ENCODE data around the gene FSD1L.

The FSD1L gene

DNA sequence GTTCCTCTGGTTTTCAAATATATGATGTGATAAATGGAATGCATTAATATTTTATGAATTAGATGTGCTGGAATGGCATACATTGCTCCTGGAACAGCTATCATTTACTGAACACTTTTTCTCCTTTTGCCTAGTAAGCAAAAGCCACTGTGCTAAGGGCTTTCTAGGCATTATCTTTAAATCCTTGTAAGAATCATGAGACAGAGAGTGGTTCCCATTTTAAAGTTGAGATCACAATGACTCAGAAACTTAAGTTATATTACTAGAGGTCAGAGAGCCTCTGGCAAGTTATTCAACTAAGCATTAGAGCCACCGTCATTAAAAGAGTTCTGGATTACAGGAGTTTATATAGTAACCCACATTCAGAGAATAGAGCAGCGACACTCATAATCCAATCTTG lies 26.7 kb upstream of the FSD1L start:
- TF ChIP-seq GATA2 (IDR thresholded peaks at IDR 0.05; ENCODE audit: low read depth, low read length) = no peak
- no peak for TF ChIP-seq GATA3 (IDR thresholded peaks at IDR 0.05; ENCODE audit: low read depth, low read length)

DNA sequence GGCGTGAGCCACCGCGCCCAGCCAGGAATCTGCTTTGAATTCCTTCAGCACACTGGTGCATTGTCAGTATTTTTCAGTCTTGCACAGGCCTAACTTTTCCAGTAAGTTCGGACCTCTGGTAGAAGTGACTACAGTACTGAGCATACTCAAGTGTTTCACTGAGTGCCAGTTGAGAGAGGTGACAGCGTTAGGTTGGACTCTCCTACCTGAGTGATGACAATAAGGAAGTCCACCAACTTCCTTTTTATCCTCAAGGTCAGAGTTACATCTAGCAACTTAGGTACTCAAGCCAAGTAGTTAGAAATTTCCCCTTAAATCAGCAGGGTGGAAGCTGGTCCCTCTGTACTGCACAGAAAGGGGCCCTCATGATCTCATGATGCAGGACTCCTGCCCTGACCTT lies 26.0 kb upstream of the FSD1L start:
- TF ChIP-seq GATA2 (IDR thresholded peaks at IDR 0.05; ENCODE audit: low read depth, low read length) = no peak
- no peak for TF ChIP-seq GATA3 (IDR thresholded peaks at IDR 0.05; ENCODE audit: low read depth, low read length)

- TF ChIP-seq GATA3 (IDR thresholded peaks at IDR 0.05; ENCODE audit: low read depth, low read length) (no peak), GATA2 (IDR thresholded peaks at IDR 0.05; ENCODE audit: low read depth, low read length) (no peak)
Measured at GRCh38 chr9:105425816-105426433, 21.9 kb upstream of the FSD1L start.

DNA sequence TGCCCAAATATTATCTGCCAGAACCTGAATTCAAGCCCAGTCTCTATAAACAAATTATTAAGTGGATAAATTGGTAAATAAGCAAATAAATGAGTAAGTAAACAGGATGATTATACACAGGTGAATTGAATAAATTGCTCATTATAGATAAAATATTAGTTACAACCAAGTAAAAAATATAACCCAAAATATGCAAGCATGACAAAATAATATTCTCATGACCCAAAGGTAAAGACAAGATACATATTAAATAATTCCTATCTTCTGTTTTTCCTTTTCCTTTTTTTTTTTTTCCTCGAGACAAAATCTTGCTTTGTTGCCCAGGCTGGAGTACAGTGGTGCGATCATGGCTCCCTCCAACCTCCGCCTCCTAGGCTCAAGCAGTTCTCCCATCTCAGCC lies 21.2 kb upstream of the FSD1L start:
- no peak for TF ChIP-seq GATA2 (IDR thresholded peaks at IDR 0.05; ENCODE audit: low read depth, low read length)
- TF ChIP-seq GATA3 (IDR thresholded peaks at IDR 0.05; ENCODE audit: low read depth, low read length) = no peak

DNA sequence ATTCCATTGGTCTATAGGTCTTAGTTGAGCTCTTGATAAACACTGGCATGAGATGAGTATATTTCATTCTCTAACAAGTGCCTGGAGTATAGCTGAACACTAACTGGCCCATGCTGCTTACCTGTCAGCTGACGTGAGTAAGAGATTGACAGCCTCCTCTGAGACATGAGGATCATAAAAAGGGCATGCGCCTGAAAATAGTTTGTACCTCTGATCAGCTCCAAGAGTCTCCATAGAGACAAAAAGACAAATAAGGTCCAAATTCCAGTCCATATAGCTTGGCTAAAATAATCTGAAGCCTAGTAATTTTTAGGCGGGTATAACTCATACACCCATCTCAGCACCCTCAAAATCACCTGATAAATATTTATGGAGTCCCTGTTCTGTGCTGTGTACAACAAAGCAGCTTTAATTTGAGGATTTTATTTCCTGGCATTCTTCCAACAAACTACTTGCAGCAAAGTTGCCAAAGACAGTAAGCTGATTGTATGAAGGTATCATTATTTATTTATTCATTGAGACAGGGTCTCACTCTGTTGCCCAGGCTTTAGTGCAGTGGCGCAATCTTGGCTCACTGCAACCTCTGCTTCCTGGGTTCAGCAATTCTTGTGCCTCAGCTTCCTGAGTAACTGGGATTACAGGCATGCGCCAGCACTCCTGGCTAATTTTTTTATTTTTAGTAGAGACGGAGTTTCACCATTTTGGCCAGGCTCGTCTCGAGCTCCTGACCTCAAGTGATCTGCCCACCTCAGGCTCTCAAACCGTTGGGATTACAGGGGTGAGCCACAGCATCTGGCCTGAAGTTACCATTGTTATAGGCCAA lies 16.2 kb upstream of the FSD1L start:
- TF ChIP-seq GATA3 (IDR thresholded peaks at IDR 0.05; ENCODE audit: low read depth, low read length) (no peak), GATA2 (IDR thresholded peaks at IDR 0.05; ENCODE audit: low read depth, low read length) (no peak)

DNA sequence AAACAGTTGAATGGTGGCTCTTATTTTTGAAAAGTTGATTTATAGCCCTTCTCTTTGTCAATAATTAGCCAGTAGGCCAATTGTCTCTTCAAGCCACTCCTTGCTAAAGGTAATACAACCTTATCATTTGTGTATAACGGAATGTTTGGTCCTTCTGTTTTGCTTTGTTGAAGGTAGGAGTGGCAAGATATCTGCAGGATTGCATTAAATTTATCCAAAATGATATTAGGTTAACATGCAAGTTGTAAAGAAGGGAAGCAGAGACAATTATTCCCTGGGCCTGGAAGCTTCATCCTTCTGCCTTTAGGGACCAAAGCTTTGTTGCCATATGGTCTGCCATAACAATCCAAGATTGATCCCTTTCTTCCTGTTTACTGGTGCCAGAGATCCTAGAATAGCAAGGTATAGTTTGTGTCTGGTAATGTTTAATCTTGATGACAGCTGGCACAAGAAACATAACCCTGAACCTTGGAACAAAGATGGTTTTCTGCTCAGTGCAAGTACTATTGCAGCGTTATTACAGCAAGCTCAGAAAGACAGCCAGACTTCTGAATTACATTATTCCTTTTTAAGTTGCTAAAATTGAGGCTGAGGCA lies 15.5 kb upstream of the FSD1L start:
- TF ChIP-seq GATA2 (IDR thresholded peaks at IDR 0.05; ENCODE audit: low read depth, low read length) (no peak), GATA3 (IDR thresholded peaks at IDR 0.05; ENCODE audit: low read depth, low read length) (no peak)

GRCh38 chr9:105435453-105435852 lies 12.4 kb upstream of the FSD1L start:
- no peak for TF ChIP-seq GATA3 (IDR thresholded peaks at IDR 0.05; ENCODE audit: low read depth, low read length)
- no peak for TF ChIP-seq GATA2 (IDR thresholded peaks at IDR 0.05; ENCODE audit: low read depth, low read length)

- no peak for TF ChIP-seq GATA2 (IDR thresholded peaks at IDR 0.05; ENCODE audit: low read depth, low read length)
Measured at GRCh38 chr9:105436783-105437182, 11.1 kb upstream of the FSD1L start.

DNA sequence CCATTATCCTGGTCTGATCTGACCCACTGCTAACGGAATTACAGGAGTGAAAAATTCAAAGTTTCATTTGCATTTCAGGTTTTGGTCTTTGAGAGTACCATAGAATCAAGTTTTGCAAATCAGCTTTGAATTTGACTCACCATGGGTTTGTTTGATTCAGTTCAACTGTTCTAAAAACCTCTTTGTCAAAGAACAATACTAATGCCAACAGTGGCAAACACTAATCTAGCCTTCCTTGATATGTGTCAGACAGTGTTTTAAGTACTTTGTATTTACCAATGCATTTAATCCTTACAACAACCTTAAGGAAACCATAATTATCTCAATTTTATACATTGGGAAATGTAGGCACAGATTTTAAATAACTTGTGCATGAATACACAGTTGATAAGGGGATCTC lies 10.1 kb upstream of the FSD1L start:
- TF ChIP-seq GATA3 (IDR thresholded peaks at IDR 0.05; ENCODE audit: low read depth, low read length) = no peak
- TF ChIP-seq GATA2 (IDR thresholded peaks at IDR 0.05; ENCODE audit: low read depth, low read length) = no peak

DNA sequence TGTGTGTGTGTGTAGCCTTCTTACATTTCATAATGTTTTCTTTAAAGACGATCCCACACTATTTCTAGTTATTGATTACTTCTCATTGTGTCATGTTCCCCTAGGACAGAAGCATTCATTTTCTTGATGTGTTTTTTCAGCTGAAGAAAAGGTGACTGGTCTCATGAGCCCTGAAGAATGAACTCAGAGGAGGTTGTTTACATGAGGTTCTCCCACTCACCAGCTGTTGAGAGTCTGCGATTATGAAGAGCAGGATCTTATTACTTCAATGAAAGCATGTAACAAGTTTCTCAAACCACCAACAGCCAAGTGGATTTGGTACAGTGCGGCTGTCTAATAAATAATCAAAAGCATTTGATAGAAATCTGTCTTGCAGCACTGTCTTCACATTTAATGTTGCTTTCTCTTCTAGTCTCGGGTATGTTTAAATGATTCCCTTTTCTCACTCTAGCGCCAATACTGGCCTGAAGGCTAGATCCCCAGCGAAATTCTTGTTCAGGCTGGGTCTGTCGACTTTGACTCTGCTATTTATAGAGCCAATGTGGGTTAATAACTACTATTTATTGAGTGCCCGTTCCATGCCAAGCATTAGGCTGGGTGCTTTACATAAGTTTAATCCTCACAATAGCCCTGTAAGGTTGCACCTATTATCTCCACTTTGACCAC lies 9.6 kb upstream of the FSD1L start:
- no peak for TF ChIP-seq GATA3 (IDR thresholded peaks at IDR 0.05; ENCODE audit: low read depth, low read length)
- no peak for TF ChIP-seq GATA2 (IDR thresholded peaks at IDR 0.05; ENCODE audit: low read depth, low read length)

DNA sequence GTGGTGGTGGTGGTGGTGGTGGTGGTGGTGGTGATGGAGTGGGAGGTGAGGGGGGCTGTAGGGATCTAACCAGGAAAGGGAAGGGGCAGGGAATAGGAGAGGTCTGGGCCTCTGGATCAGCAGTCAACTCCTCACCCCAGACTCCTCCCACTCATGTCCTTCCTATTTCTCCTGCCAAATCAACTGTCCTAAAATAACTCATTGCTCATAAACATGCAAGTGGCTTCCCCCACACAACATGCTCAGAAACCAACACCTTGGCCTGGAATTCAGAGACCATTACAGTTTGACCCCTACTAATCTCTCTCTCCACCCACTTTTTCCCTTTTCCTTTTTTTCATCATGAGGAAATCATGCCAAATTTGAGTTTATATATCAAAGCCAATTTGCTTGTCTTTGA lies 8.4 kb upstream of the FSD1L start:
- TF ChIP-seq GATA2 (IDR thresholded peaks at IDR 0.05; ENCODE audit: low read depth, low read length) (no peak), GATA3 (IDR thresholded peaks at IDR 0.05; ENCODE audit: low read depth, low read length) (no peak)

GRCh38 chr9:105441616-105442160 lies 6.1 kb upstream of the FSD1L start:
- TF ChIP-seq GATA3 (IDR thresholded peaks at IDR 0.05; ENCODE audit: low read depth, low read length) (no peak), GATA2 (IDR thresholded peaks at IDR 0.05; ENCODE audit: low read depth, low read length) (0 out of 2 replicates have a peak, but pooled peaks have one; percentile 20)

DNA sequence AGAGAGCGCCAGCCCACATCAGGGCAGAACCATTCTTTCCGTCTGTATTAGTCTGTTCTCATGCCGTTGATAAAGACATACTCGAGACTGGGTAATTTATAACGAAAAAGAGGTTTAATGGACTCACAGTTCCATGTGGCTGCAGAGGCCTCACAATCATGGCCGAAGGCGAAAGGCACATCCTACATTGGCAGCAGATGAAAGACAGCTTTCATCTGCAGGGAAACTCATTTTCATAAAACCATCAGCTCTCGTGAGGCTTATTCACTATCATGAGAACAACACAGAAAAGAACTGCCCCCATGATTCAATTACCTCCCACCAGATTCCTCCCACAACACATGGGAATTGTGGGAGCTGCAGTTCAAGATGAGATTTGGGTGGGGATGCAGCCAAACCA lies 4.7 kb upstream of the FSD1L start:
- TF ChIP-seq GATA3 (IDR thresholded peaks at IDR 0.05; ENCODE audit: low read depth, low read length) (no peak), GATA2 (IDR thresholded peaks at IDR 0.05; ENCODE audit: low read depth, low read length) (no peak)

- TF ChIP-seq GATA2 (IDR thresholded peaks at IDR 0.05; ENCODE audit: low read depth, low read length) (no peak), GATA3 (IDR thresholded peaks at IDR 0.05; ENCODE audit: low read depth, low read length) (no peak)
Measured at GRCh38 chr9:105444130-105444529, 3.7 kb upstream of the FSD1L start.
